Measurements from ENCODE around the gene RFTN1.

The RFTN1 gene

DNA sequence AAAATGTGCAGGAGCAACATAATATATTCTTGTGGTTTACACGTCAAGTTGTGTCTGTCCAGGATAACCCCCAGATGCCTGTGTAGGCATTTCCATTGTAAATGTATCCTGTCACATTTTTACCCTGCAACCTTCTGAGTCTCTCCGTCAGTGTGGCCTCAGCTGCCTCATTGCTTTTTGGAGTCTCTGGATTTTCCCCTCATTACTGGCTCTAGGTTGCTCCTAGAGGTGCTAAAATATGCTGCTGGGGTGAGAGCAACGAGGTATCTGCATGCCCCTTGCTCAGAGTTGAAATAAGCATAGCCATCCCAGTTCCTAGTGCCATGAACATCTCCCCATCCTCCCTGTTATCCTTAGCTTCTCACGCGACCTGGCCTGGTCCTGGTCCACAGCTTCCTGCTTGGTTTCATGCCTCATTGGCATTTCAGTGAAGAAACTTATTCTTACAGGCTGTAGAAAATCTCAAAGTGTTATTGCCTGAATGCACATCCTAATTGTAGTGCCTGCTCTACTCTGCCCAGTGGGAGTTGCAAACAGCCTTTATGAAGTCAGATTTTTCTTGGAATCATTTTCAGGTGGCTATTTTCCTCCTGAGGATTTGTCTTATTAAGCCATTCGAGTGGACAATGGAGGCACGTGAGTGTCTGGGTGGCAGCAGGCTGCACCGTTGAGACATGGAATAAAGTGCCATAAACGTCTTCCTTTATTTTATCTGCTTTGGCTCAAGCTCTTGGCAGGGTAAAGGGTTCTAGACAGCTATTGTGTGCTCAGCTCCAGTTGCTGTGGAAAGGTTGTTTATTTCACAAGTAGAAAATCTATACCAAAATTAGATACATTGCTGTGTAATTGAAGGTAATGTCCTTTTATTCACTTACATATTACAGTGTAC is 215.3 kb downstream of the RFTN1 start:
- H3K27ac ChIP-seq: no peak overlapping the region
- TF ChIP-seq, protein P1, sequence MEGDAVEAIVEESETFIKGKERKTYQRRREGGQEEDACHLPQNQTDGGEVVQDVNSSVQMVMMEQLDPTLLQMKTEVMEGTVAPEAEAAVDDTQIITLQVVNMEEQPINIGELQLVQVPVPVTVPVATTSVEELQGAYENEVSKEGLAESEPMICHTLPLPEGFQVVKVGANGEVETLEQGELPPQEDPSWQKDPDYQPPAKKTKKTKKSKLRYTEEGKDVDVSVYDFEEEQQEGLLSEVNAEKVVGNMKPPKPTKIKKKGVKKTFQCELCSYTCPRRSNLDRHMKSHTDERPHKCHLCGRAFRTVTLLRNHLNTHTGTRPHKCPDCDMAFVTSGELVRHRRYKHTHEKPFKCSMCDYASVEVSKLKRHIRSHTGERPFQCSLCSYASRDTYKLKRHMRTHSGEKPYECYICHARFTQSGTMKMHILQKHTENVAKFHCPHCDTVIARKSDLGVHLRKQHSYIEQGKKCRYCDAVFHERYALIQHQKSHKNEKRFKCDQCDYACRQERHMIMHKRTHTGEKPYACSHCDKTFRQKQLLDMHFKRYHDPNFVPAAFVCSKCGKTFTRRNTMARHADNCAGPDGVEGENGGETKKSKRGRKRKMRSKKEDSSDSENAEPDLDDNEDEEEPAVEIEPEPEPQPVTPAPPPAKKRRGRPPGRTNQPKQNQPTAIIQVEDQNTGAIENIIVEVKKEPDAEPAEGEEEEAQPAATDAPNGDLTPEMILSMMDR (IDR thresholded peaks at IDR 0.05): no peak
- intact Hi-C loops (cut with DNase I; ENCODE audit: low total_unique reads): no loop called here
- no peaks in the 10 kb centered on the region for H3K27me3 ChIP-seq
- H3K4me1 ChIP-seq: peaks cover 0 to 6% (median 0%) of the 10 kb centered on the region in 4 donors
- H3K9me3 ChIP-seq: no peaks in the 10 kb centered on the region
- H3K36me3 ChIP-seq: peaks cover 14 to 44% (median 19%) of the 10 kb centered on the region in 3 donors
- no peak overlapping the region for H3K4me3 ChIP-seq
- no peak for DNase-seq

GRCh38 chr3:16295298-16295890 is 218.1 kb downstream of the RFTN1 start:
- intact Hi-C loops (cut with DNase I; ENCODE audit: low total_unique reads): no loop called here
- H3K4me1 ChIP-seq: peaks cover 0 to 10% (median 0%) of the 10 kb centered on the region in 4 donors
- TF ChIP-seq, protein P1 (IDR thresholded peaks at IDR 0.05): no peak

GRCh38 chr3:16294844-16295243 is 218.7 kb downstream of the RFTN1 start:
- H3K36me3 ChIP-seq: peaks cover 0 to 21% (median 14%) of the 10 kb centered on the region in 3 donors
- DNase-seq: no peak
- no peak overlapping the region for H3K4me3 ChIP-seq
- TF ChIP-seq, protein P1 (IDR thresholded peaks at IDR 0.05): no peak
- no peak overlapping the region for H3K27ac ChIP-seq
- no peaks in the 10 kb centered on the region for H3K9me3 ChIP-seq
- H3K4me1 ChIP-seq: peaks cover 0 to 10% (median 0%) of the 10 kb centered on the region in 4 donors
- no peaks in the 10 kb centered on the region for H3K27me3 ChIP-seq
- intact Hi-C loops (cut with DNase I; ENCODE audit: low total_unique reads): no loop called here

More at GRCh38 chr3:16295298-16295890, 218.1 kb downstream of the RFTN1 start:
- H3K36me3 ChIP-seq: peaks cover 0 to 21% (median 14%) of the 10 kb centered on the region in 3 donors
- H3K9me3 ChIP-seq: no peaks in the 10 kb centered on the region
- H3K27ac ChIP-seq: no peak overlapping the region
- no peak overlapping the region for H3K4me3 ChIP-seq
- DNase-seq: no peak
- no peaks in the 10 kb centered on the region for H3K27me3 ChIP-seq

DNA sequence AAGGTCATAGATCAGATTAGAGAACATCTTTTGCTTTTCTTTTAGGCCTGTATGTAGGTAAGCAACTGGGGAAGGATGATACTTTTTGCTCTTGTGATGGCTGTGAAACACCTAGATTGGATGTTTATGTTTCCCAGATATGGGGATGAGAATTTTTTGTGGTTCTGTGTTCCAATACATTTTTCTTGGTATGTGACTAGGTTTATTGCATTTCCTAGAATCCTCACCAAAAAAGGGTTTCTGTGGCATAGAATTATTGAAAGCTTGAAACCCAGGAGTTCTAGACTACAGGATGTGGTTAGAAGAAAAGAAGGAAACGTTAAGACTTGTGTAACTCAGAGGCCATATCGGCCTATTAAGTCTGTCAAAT is 222.7 kb downstream of the RFTN1 start:
- intact Hi-C loops (cut with DNase I; ENCODE audit: low total_unique reads): no loop called here
- TF ChIP-seq, protein P1 (IDR thresholded peaks at IDR 0.05): no peak
- no peak for DNase-seq
- Histone ChIP-seq H3K36me3 (peaks cover 0 to 22% (median 13%) of the 10 kb centered on the region in 3 donors), H3K27ac (no peak overlapping the region), H3K4me3 (no peak overlapping the region), H3K9me3 (no peaks in the 10 kb centered on the region), H3K27me3 (no peaks in the 10 kb centered on the region), H3K4me1 (peaks cover 0 to 21% (median 7%) of the 10 kb centered on the region in 4 donors)

DNA sequence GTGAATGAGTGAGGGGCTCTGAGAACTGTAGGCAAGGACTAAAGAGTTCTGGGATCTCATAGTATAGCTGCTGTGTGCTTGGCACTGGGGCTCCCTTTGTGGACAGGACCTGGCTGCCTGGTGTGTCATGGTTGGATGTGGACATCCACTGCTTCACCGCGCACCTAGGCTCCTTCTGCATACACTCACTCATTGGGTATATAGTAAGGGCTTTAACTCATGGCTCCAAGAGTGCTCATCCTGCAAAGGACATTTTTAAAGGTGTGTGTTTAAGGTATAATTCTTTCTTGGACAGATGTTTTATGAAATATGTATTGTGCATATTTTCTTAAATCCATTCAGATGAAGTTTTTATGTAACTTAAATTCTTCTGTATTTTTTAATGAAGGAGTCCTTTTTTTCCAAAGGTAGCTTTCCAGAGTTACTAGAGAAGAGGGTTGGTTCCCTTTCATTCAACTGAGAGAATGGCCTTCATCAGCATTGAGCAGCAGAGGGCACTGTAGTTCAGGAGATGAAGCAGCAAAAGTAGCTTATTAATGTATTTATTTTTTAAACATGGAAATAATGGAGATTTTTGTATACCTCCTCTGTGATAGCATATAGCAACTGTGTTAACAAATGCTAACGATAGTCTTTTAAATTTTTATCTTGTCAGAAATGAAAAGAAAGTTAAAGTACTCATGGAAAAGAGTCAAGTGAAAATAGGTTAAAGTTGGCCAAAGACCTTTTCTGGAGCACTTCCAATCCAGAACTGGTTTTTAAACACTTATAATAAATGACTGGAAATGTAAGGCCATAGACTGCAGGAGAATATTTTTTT is 223.3 kb downstream of the RFTN1 start:
- Histone ChIP-seq H3K36me3 (peaks cover 0 to 16% (median 7%) of the 10 kb centered on the region in 3 donors), H3K4me1 (peaks cover 0 to 21% (median 7%) of the 10 kb centered on the region in 4 donors), H3K4me3 (no peak overlapping the region), H3K27me3 (no peaks in the 10 kb centered on the region), H3K9me3 (no peaks in the 10 kb centered on the region), H3K27ac (no peak overlapping the region)
- TF ChIP-seq, protein P1 (IDR thresholded peaks at IDR 0.05): peak; percentile 68 to 85
- intact Hi-C loops (cut with DNase I; ENCODE audit: low total_unique reads): no loop called here
- DNase-seq: peak in 1 of 2 donors; percentile 43

Measured in tibial artery (tissue), 4 donors.